ENCODE results near the gene ZNF385A.

Gene ZNF385A

DNA sequence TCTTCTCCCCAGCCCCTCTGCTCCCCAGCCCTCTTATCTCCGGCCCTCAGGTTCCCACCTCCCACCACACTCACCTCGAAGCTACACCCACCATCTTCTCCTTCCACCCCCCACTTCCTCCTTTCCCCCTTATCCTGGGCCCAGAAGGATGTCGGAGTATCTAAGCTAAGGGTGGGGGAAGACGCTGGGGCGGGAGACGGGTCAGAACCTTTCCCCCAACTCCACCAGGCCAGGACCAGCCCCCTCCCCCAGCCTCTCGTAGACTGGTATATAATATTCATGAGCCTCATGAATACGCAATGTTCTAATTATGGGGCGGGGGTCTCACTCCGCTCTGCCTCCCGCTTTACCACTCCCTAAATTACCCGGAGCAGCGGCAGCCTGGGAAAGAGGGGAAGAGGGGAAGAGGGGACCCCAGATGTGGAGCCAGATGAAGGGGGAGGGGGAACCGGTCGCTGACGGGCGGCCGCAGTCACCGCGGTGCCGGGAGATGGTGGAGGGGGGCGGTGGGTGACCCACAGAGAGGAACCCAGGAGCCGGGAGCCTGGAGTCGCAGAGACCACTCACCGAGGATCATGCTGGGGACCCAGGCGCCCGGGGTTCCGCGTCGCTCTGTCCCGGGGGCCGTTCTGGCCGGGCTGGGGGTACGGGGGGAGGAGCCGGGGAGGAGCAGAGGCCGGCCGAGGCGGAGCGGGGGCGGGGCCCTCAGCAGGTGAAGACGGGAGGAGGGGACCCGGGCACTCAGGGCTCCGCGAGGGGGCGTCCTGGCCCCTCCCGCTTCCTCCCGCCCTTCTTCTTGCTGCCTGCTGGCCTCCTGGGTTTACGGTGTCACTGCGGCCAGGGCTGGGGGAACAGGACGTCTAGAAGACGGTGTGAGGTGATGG, 6.4 kb upstream of the ZNF385A start:
- DNase-seq = no peak

DNA sequence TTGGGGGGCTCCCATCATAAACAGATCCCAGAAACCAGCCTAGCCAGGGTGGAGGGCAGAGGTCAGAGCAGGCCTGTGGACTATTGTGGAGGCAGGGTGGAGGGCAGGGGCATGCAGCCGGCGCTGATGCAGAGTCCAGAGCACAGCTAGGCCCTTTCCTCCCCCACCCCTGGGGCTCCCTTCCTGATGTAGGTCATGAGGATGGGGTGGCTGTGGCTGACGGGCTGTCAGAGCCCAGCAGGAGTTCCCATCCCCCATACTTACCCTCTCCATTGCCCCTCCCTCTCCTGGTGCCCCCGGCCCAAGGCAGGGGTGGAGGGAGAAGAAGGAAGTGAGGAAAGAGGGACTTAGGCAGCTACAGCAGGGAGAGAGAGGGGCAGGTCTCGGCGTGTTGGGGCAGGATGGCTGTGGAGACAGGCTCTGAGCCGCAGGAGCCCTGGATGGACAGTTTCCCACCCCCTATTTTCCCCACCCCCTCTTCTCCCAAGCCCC, 5.7 kb upstream of the ZNF385A start:
- no peak for DNase-seq

DNA sequence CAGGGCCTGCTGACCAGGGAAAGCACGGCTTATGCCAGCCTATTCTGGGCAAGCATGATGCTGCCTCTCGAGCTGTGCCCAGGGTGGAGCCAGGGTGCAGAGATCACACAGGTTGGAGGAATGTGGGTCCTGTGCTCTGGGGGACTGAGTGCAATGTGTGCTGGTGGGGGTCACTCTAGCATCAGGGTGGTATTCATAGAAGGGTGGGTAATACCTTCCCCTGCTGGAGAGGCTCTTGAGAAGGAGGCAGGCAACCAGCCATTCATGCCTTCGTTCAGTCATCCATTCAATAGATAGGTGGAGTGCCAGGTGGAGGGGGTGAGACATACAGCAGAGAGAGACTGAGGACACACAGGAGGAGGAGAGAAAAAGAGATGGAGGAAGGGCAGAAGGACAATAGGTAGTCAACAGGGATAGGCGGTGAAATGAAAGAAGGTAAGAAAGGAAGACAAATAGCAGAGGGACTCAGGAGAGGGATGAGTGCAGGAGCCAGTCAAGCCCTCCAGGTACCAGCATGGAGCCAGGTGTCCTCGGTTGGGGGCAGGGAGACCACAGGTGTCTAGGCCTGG, 5.2 kb upstream of the ZNF385A start:
- DNase-seq = no peak

DNA sequence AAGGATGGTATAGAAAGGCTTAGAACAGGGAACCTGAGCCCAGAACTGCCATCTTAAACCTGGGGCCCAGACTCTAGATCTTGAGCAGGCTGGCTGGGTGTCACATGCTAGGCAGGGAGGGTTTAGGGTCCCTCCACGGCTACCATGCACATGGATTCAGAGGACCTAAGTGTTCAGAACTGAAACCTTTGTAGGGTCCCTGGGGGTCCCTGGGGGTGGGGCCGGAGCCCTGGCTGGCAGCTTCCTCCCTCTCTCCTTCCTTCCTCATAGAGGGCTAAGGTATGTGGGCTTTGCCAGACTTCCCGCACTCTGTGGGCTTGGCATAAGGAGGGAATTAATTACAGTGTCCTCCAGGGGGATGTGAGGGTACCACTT, 4.6 kb upstream of the ZNF385A start:
- no peak for DNase-seq

DNA sequence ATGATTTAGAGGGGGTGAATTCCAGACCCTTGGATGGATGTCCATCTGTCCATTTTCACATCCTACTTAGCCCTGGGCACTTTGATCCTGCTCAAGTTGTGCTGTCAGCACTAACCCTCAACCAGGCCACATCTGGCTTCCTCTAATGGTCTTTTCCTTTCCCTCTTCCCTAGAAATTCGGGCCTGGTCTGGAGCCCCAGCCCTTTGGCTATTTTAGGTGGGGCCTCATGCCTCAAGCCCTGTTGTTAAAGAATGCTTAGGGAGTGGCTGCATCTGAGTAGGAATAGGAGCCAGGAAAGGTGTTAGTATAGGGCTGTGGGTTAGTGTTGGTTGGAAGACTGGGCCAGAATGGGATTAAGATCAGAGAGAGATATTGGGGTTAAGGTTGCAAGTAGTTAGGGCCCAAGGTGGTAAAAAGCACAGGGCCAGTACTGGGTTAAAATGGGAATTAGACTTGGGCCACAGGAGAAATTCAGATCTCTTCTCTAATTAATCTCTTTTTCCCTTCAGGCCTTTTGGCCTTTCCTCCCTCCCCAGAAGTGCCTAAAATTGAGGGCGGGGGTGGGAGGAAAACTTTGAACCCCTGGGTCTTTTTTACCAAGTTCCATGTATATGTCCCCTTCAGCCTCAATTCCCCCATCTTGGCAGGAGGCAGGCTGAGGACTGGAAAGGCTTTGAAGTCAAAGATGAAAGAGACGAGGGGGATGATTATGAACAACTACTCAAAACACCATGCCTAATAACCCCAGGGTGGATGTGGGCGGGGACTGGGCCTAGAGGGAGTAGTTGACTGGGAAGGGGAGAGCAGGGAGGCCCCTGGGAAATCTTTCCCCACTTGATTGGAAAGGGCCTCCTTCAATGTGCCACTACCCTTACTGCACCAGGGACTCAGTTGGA, 4.0 kb upstream of the ZNF385A start:
- no peak for DNase-seq

DNA sequence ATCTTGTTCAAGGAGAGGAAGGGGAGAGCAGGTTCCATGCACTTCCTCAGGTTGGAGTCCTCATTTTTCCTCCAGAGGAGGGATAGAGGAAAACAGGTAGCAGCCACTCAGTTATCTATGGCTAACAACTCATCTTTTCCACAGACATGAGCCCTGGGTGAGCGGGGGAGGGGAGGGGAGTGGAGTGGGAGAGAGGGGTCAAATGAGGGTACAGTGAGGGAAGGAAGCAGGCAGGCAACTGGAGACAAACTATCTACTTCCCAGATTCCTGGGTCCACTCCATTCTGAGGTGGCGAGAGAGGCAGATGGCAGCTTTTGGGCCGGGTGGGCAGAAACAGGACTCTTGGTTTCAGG, 2.6 kb upstream of the ZNF385A start:
- no peak for DNase-seq

DNA sequence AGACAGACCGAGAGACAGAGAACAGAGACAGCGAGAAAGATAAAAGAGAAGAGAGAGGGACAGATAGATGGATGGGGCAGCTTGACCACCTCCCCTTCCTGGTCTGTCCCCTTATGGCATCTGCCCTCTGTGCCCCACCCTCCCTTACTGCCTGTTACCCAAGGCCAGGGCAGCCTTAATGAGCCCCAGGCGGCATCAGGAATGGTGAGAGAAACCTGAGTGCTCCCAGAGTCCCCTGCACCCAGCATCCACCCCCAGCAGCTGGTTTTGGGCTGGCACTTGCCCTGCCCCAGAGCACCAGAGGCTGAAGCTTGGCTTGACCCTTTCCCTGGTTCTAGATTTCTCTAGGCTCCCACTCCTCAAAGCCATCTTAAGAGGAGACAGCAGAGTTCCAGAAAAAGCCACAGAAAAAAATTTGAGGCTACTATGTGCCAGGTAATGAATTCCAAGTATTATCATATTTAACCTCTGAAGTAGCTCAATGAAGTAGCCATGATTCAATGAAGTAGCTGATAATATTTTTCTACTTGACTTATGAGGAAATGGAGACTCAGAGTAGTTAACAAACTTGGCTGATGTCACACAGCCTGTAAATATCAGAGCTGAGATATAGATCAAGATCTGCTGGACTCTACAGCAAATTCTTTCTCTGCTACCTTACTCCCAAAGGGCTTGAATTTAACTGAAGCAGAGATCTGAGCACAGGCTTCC, 2.0 kb upstream of the ZNF385A start:
- no peak for DNase-seq

DNA sequence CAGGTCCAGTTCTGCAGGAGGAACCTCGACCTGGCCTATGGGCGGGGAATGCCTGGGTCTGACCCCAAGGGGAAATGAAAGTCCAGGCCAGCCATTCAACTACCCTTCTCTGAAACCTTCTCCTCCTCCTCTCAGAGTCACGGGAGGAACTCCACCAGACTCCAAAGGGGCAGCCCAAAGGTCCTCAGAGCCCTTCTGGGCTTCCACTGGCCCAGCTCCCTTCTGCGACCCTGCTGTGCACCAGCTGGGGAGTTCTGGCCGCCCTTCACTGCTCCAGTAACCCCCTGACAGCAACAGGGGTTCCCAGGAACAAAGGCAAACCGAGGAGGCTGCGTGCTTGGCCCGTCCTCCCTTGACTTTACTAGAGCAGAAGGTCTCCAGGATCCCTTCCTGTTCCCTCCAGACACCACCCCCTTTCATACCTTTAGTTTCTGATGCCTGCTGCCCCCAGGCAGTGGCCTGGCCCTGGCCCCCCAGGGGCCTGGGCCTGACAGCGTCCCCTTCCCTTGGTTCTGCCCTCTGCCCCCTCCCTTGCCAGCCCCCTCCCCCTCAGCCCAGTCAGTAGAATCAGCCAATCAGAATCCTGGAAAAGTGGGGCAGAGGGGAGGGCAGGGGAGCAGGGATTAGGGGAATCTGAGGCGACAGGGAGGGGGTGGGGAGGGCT, 850 bp upstream of the ZNF385A start:
- no peak for DNase-seq

DNA sequence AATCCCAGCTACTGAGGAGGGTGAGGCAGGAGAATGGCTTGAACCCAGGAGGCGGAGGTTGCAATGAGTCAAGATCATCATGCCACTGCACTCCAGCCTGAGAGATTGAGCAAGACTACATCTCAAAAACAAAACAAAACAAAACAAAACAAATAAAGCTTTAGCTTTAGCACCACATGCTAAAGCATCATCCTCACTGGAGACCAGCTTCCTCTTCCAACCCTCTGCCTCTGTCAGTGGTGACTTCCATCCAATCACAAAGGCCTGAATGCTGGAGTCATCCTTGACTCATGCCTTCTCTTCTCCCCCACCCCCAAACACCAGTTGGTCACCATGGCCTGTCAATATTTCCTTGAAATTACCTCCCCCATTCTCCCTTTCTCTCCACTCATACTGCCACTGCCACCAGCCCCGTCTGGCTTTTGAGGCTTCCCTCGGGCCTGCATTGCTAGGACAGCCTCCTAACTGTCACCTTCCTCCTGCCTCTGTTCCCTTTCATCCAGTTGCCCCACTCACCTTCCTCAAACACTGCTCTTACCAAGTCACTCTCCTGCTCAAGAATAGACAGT, 1.4 kb downstream of the ZNF385A start:
- peak; percentile 37 for DNase-seq

DNA sequence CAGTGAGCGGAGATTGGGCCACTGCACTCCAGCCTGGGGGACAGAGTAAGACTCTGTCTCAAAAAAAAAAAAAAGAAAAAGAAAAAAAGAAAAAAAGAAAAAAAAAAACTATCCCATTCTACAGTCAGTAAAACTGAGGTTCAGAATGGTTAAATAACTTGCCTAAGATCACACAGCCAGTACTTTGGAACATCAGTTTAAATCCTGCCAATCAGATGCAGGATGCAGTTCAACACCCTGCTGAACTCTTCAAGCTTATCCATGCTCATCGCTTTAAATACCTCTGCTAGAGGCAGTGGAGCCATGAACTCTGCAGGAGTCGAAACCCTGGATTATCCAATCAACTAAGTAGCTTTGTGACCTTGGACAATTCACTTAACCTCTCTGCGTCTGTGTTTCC, 3.4 kb downstream of the ZNF385A start:
- no peak for DNase-seq

DNA sequence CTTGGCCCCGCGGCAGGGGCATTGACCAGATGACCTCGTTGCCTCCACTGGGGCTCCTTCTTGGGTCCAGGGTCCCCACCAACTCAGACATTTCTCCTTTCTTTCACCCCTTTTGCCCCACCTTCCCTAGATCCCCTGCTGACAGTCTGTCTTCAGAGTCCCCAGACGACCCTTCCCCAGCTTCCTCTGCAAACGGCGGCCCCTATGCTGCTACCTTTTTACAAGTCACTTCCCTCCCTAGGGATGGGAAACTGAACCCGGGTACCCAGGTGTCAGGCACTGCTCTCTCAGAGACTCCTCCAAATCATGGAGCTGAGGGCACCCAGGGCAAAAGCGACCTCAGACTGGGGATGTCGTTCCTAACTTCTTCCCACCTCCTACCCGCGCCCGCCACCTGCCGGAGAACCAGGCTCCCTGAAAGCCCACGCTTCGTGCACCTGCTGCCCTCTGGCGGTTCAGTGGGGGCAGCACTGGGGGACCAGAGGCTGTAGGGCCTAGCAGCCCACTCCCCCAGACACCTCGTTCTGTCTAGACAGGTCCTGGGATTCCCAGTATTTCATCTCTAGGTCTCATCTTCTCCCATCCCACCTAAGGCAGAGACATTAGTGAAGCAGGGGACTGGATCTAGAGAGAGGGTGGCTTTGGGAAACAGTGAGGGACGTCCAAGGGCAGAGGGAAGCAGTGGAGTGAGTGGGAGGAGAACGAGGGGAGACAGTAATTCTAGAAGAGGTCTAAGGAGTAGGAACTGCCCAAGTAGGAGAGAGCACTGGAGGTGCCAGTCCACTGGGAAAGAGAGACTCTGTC, 4.9 kb downstream of the ZNF385A start:
- peak; percentile 40 for DNase-seq

DNA sequence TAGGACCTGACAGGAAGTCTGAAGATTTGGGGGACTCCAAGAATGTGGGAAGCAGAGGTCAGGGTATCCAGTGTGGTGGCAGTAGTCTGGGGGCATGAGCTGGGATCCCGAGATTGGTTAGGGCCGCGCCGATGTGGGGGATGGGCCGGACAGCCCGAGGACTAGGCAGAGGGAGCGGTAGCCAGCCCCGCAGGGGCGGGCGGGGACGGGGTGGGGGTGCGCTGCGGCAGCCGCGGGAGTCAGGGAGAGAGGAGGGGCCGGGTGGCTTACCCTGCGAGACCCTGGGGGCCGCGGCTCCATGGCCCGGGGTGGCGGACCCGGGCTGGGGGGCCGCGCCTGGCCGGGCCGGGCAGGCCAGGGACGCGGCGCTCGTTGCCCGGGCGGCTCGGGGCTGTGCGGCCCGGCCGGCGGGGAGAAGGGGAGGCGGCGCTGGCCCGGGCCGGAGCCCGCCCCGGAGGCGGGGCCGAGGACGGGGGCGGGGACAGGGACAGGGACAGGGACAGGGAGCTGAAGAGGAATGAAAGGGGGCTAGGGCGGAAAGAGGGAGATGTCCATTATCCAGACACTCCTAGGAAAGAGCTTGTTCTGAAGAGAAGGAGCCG, 5.6 kb downstream of the ZNF385A start:
- no peak for DNase-seq

DNA sequence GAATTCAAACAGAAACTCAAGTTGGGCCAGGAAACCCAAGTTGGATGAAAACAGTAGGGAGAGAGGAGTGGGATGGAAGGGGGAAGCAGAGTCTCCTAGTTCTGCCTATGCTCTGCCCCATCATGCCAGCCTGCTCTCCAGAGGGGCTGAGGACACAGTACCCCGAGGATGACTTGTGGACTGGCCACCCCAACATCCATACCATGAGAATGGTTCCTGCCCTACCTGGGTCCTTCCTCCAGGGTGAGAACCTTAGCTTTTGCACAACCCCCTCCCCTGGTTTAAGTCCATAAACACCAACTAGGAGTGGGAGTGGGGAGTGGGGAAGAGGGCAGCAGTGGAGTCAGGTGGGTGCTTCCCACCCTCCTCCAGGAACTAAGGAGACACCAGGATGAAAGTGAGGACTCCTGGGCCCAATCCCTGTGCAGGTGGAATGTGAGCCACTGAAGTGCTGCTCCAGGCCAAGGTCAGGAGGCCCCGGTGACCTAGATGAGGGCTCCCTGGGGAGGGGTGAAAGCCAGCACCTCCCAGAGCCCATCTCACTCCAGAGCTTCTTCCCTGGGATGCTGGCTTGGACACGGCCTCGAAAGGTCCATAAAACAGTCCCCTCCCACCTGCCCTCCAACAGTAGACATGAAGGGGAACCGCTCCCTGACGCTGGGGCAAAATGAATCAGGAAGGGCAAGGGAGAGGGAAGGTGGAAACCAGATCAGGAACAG, 6.6 kb downstream of the ZNF385A start:
- DNase-seq = no peak

DNA sequence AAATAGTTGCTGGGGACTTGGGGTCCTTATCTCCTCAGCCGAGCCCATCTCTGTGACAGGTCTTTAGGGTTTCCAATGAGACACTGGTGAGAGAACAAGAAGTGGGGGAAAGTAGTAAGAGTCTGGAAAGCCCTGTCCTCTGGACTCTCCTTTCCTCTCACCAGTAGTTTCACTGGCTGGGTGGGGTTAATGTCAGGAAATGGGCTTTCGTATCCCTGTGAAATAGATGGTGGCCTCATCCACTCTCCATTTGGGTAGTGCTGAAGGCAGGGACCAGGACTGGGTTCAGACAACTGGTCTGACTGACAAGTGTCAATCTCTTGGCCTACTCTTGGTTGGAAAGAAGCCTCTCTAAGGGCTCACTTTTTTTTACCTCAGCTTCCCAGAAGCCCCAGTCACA, 7.5 kb downstream of the ZNF385A start:
- no peak for DNase-seq

DNA sequence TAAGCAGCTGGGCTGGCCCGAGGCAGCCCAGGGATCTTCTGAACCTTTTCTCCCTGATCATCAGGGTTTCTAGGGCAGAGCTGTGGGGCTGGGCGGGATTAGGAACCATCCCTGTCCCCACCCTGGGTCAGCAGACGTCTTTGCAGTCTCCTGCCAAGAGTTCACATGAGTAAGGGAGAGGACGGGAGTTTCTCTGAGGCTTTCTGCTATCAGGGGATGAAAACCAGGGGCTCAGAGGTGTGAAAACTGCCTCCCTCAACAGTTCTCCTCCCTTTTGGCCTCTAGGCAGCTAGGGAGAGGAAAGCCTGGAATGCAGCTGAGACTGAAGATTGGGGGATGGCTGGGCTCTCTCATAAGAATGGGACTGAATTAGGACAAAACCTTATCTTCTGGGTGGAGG, 7.9 kb downstream of the ZNF385A start:
- DNase-seq = no peak

DNA sequence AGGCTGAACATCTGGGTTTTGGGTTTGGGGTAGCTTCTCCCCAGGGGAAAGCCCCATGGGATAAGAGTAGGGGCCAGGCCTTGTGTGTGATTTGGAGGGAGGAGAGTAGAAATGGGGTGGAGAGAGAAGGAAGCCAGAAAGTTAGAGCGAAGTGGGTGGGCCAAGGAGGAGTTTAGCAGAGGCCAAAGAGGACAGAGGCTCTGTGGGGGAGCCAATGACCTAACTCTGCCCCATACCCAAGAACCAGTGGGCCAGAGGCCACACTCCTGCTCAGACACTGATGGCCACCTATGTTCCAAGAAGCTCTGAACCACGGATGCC, 9.3 kb downstream of the ZNF385A start:
- no peak for DNase-seq

DNA sequence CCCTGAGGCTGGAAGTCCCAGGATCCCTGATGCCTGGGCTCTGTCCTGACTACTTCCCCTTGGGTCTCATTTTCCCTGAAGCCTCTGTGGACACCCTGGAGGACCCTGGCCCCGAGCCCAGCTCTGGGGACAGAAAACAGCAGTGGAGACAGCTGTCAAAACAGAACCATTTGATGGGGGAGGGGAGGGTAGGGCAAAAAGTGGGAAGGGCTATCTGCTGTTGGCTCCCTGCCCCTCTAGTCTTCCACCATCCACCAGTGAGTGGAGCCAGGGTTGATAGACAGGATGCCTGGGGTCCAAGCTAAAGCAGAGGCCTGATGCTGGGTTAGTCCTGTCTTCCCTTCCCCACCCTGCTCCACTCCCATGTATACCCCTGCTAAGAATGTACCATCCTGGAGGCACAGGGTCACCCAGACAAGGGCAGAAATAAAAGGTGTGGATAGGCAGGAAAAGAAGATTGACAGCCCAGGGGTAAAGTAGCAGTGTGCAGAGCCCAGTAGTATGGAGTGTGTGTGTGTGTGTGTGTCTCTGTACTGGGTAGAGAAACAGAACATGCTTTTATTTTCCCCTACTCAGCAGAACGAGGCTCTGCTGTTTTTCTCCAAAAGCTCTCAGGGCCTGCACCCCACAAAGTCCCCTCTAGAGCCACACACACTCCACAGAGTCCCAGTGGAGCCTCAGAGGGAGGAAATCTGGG, 9.8 kb downstream of the ZNF385A start:
- DNase-seq = no peak

DNA sequence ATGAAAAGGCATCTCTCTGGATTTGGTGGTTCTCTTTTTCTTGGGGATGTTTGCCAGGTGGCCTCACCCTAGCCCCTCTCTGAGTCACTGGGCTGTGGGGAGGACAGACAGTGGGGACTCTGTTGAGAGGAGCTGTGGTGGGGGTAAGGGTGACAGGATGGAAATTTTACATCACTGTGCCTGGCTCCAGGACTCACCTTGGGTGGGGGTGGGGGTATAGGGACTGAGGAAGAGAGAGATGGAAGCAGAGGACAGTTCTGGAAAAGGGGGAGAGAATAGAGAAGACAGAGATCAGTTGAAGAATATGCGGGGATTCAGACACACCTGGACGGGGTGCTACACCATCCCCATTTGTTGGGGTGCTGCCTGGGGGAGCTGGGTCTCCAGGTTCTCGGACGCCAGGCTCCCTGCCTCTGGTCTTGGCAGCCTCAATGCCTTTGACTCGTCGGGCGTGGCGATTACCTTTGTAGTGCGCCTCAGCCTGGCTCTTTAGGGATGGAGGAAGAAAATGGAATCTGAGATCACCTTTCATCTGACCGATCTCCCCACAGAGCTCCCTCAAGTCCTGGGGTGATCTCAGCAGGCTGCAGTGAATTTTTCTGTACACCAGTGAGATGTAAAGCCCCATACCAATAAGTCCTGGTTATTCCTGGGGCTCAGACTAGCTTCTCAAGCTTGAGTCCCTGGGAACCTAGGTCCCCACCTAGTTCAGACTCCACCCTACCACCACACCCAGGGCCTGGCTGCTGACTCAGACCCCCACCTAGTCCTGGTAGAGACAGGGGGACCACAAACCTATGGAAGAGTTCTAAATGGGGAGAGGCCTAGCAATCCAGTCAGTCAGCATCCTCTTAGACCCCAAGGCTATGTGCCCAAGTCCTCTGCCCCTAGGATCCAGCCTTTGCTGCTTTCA, 10.6 kb downstream of the ZNF385A start:
- DNase-seq = peak; percentile 14
